DOHH2 (cell line): ENCODE data around the gene DNAJC16.

Experiments used
- H3F3A ChIP-seq: fragments of 200-600 bp; sonication (generic), shearing (Covaris generic); 2 replicates; pipeline ENCODE4 v1.6.0; 2016; ENCODE audit warnings: antibody characterized with exemption, mild to moderate bottlenecking; ENCODE audit not compliant: control insufficient read depth, insufficient read depth
- H3K27ac ChIP-seq: fragments of 200-600 bp; sonication (generic); 2 replicates; pipeline ENCODE4 v1.5.1; 2014; ENCODE audit warnings: low read depth, mild to moderate bottlenecking, low read length, moderate library complexity
- H3K27me3 ChIP-seq: fragments of 200-600 bp; sonication (generic); 2 replicates; pipeline ENCODE4 v1.6.1; 2014; ENCODE audit warnings: mild to moderate bottlenecking, low read length, mixed read lengths; ENCODE audit not compliant: control insufficient read depth
- H3K36me3 ChIP-seq: fragments of 200-600 bp; sonication (generic); 2 replicates; pipeline ENCODE4 v1.6.1; 2014; ENCODE audit warnings: mild to moderate bottlenecking, low read length, moderate library complexity, mixed read lengths; ENCODE audit not compliant: control insufficient read depth
- H3K4me1 ChIP-seq: fragments of 200-600 bp; sonication (generic); 2 replicates; pipeline ENCODE4 v1.6.1; 2014; ENCODE audit warnings: mild to moderate bottlenecking, low read length, mixed read lengths; ENCODE audit not compliant: control insufficient read depth
- H3K4me2 ChIP-seq: fragments of 200-600 bp; sonication (generic); 2 replicates; pipeline ENCODE4 v1.6.0; 2014; ENCODE audit warnings: mild to moderate bottlenecking, low read length, moderate library complexity
- H3K4me3 ChIP-seq: fragments of 200-600 bp; sonication (generic); 2 replicates; pipeline ENCODE4 v1.5.1; 2014; ENCODE audit warnings: mild to moderate bottlenecking, low read length, mixed read lengths
- H3K79me2 ChIP-seq: fragments of 200-600 bp; sonication (generic); 2 replicates; pipeline ENCODE4 v1.6.1; 2014; ENCODE audit warnings: mild to moderate bottlenecking, low read length, mixed read lengths; ENCODE audit not compliant: control insufficient read depth
- H3K9me2 ChIP-seq: fragments of 200-600 bp; sonication (generic); replicated peaks from 2 replicates; pipeline ENCODE4 v1.6.1; 2014; ENCODE audit warnings: mild to moderate bottlenecking, low read length, mixed read lengths; ENCODE audit not compliant: control insufficient read depth
- H3K9me3 ChIP-seq: fragments of 200-600 bp; sonication (generic); 2 replicates; pipeline ENCODE4 v1.6.1; 2014; ENCODE audit warnings: antibody characterized with exemption, low read length, mixed read lengths; ENCODE audit not compliant: control insufficient read depth, insufficient read depth
- H4K20me1 ChIP-seq: fragments of 200-600 bp; sonication (generic); 2 replicates; pipeline ENCODE4 v1.6.0; 2014; ENCODE audit warnings: low read depth, mild to moderate bottlenecking, antibody characterized with exemption, low read length, moderate library complexity; ENCODE audit not compliant: control insufficient read depth, insufficient read depth
- CTCF ChIP-seq: fragments of 200-600 bp; sonication (generic); IDR thresholded peaks from one replicate; pipeline ENCODE4 v1.5.1; 2014; ENCODE audit warnings: antibody characterized with exemption, mild to moderate bottlenecking, low read depth, low read length; ENCODE audit not compliant: poor library complexity, severe bottlenecking
- EZH2phosphoT487 ChIP-seq: fragments of 200-600 bp; sonication (generic); IDR thresholded peaks from 2 replicates; pipeline ENCODE4 v1.6.1; 2017; ENCODE audit warnings: borderline replicate concordance, mild to moderate bottlenecking, antibody characterized with exemption, low read length, moderate library complexity, mixed read lengths

The DNAJC16 gene

GRCh38 chr1:15524283-15525049 is 2.2 kb upstream of the DNAJC16 start:
- H3K4me3 ChIP-seq: peak overlapping the region; percentile 83
- H4K20me1 ChIP-seq: no peaks in the 10 kb centered on the region
- no peaks in the 10 kb centered on the region for H3K9me2 ChIP-seq
- H3K27ac ChIP-seq: peak overlapping the region; percentile 60
- no peaks in the 10 kb centered on the region for H3K9me3 ChIP-seq
- H3K36me3 ChIP-seq: no peaks in the 10 kb centered on the region
- H3K27me3 ChIP-seq: no peaks in the 10 kb centered on the region
- peak overlapping the region; percentile 77 for H3K4me2 ChIP-seq
- H3F3A ChIP-seq: peaks cover 7% of the 10 kb centered on the region; the same call in 1 of the 2 replicates
- TF ChIP-seq CTCF (no peak), EZH2phosphoT487 (no peak)
- peaks cover 28% of the 10 kb centered on the region for H3K4me1 ChIP-seq
- H3K79me2 ChIP-seq: peaks cover 28% of the 10 kb centered on the region

- peak overlapping the region; percentile 43 for H3K27ac ChIP-seq
- H3K36me3 ChIP-seq: no peaks in the 10 kb centered on the region
- H3K9me2 ChIP-seq: no peaks in the 10 kb centered on the region
- no peaks in the 10 kb centered on the region for H3K27me3 ChIP-seq
- no peak for TF ChIP-seq EZH2phosphoT487
- no peak for TF ChIP-seq CTCF
- peak overlapping the region; percentile 67 for H3K4me2 ChIP-seq
- H3K79me2 ChIP-seq: peaks cover 28% of the 10 kb centered on the region
- peaks cover 7% of the 10 kb centered on the region; the same call in 1 of the 2 replicates for H3F3A ChIP-seq
- H4K20me1 ChIP-seq: no peaks in the 10 kb centered on the region
- H3K4me3 ChIP-seq: peak overlapping the region; percentile 80
- peaks cover 28% of the 10 kb centered on the region for H3K4me1 ChIP-seq
- H3K9me3 ChIP-seq: no peaks in the 10 kb centered on the region
Measured at GRCh38 chr1:15525050-15526020, 1.3 kb upstream of the DNAJC16 start.

DNA sequence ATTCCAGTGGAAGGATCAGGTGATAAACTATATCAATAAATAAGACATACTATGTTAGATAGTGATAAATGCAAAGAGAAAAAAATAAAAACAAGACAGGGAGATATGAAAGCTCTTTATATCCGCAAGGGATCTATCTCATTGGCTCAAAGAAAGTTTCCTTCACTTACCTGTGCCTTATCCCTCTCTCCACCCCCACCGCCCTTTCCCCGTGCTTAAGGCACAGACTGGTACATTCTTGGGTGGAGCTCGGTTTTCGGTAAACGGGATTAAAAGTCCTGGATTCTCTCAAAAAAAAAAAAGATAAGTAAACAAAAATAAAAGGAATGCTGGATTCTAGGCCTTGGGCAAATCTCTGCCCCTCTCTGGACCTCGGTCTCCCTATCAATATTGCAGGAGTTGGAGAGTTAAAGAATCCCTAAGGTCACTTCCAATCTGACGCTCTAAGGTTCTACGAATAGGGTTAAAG is 593 bp upstream of the DNAJC16 start:
- Histone ChIP-seq H3K27ac (peak overlapping the region; percentile 43), H3F3A (peaks cover 7% of the 10 kb centered on the region; the same call in 1 of the 2 replicates), H4K20me1 (no peaks in the 10 kb centered on the region), H3K9me2 (no peaks in the 10 kb centered on the region), H3K4me2 (peak overlapping the region; percentile 67), H3K4me1 (peaks cover 28% of the 10 kb centered on the region), H3K4me3 (peak overlapping the region; percentile 80), H3K9me3 (no peaks in the 10 kb centered on the region), H3K79me2 (peaks cover 28% of the 10 kb centered on the region), H3K36me3 (no peaks in the 10 kb centered on the region), H3K27me3 (no peaks in the 10 kb centered on the region)
- TF ChIP-seq EZH2phosphoT487: no peak
- TF ChIP-seq CTCF: no peak
